ENCODE results near the gene ZP4. TPM values are rescaled to one million over a fixed set of nuclear protein-coding genes. Genes with fewer than 3 reads are reported as not detected.

ZP4 gene
- total RNA-seq, 1 experiment from 2014 or later, result not detected

GRCh38 chr1:237890416-237890815 is 306 bp downstream of the ZP4 start:
- Histone ChIP-seq H3K4me3 (no peak overlapping the region), H3K27me3 (no peaks in the 10 kb centered on the region), H3K9me3 (no peaks in the 10 kb centered on the region), H3K36me3 (no peaks in the 10 kb centered on the region)
- no peak for DNase-seq

DNA sequence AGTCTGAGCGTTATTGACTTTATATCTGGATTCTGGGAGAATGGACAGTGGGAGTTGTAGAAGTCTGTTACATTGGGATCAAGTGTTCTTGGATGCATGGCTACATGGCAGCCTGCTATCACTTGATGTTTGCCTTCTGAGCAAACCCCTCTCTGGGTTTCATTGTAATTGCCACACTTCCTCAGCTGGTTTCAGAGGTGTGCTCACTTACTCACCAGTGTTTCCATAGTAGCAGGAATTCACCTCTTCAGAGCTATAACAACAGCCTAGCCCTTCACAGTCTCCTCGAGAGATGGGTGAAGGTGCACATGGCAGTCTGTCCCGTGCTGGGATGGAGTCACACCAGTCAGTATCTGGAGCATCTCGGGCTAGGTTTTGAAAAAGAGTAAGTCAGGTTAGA is 2.6 kb downstream of the ZP4 start:
- no peak for DNase-seq

DNA sequence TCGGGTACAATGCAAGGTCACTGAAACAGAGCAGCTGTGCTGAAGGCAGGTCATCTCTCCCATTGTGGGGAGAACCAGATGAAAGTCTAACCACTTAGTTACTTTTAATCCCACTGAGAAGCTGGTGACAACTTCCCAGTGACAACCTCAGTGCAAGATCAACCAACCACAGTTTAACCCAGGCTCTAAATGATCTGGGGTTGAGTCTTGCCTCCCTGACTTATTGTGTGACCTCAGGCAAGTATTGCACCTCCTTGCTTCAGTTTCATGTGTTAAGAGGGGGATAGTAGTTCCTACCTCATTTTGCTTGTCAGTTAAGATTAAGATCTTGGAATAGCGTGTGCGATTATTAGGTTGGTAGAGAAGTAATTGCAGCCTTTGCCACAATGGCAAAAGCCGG is 3.2 kb downstream of the ZP4 start:
- DNase-seq, result no peak
- Histone ChIP-seq H3K4me3 (no peak overlapping the region), H3K36me3 (no peaks in the 10 kb centered on the region), H3K27me3 (no peaks in the 10 kb centered on the region), H3K9me3 (no peaks in the 10 kb centered on the region)

More for the DNA sequence above, 2.6 kb downstream of the ZP4 start:
- no peaks in the 10 kb centered on the region for H3K9me3 ChIP-seq
- no peak overlapping the region for H3K4me3 ChIP-seq
- H3K36me3 ChIP-seq, result no peaks in the 10 kb centered on the region
- no peaks in the 10 kb centered on the region for H3K27me3 ChIP-seq

DNA sequence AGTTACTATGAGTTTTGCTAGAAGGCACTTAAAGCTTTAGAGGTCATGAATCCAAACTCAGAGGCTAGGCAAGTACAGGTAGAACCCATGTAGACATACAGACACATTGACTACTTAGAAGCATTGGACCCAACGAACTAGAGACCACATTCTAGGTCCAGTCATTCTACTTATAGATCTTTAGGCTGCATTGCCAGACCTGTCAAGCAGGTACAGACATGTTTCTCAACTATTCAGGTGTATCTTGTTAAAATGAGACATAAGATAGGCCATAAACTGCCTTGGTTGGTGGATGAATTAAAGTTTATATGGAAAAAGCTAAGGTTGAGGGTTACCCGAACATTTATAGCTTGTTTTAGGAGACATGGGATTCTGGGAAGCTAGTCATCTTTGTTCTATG is 6.5 kb downstream of the ZP4 start:
- H3K9me3 ChIP-seq, result no peaks in the 10 kb centered on the region
- no peaks in the 10 kb centered on the region for H3K27me3 ChIP-seq
- H3K4me3 ChIP-seq, result no peak overlapping the region
- no peaks in the 10 kb centered on the region for H3K36me3 ChIP-seq
- DNase-seq, result no peak

GRCh38 chr1:237879195-237879594 is 11.5 kb downstream of the ZP4 start:
- Histone ChIP-seq H3K27me3 (no peaks in the 10 kb centered on the region), H3K4me3 (no peak overlapping the region), H3K9me3 (no peaks in the 10 kb centered on the region), H3K36me3 (no peaks in the 10 kb centered on the region)
- peak; percentile 24 for DNase-seq

DNA sequence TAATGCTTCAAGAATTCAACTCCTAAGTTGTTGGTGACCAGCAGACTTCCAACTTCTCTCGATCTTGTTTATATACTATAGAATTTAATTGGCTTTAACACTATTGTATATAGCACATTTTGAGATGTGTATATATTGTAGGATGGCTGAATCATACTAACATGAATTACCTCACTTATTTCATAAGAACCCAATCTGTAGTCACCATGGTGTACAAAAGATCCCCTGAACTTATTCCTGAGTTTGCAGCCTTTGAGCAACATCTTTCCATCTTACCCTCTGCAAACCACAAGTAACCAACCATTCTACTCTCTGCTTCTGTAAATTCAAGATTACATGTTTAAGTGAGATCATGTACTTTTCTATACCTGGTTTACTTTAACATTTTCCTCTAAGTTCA is 12.3 kb downstream of the ZP4 start:
- Histone ChIP-seq H3K36me3 (no peaks in the 10 kb centered on the region), H3K9me3 (no peaks in the 10 kb centered on the region), H3K27me3 (no peaks in the 10 kb centered on the region), H3K4me3 (no peak overlapping the region)
- no peak for DNase-seq

DNA sequence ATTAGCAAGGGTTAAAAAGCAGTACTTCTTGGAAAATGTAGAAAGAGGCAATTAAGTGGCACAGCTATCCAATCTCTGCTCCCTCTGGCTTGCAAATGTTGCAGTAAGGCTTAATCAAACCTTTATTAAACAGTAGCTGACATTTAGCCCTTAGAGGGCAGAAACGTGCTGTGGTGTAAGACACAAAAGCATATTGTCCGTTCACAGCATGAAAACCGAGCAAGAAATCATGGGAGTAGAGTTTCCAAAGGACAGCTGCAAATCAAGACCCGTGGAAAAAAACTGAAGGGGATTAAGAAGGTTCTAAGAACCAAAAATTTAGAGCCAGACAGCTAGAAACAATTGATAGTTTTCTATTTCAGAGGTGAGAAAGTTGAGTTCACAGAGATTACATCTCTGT is 13.1 kb downstream of the ZP4 start:
- no peaks in the 10 kb centered on the region for H3K27me3 ChIP-seq
- H3K9me3 ChIP-seq, result no peaks in the 10 kb centered on the region
- H3K4me3 ChIP-seq, result no peak overlapping the region
- no peak for DNase-seq
- H3K36me3 ChIP-seq, result no peaks in the 10 kb centered on the region

- Histone ChIP-seq H3K27me3 (no peaks in the 10 kb centered on the region), H3K9me3 (no peaks in the 10 kb centered on the region), H3K4me3 (no peak overlapping the region), H3K36me3 (no peaks in the 10 kb centered on the region)
- DNase-seq, result peak; percentile 55
Measured at GRCh38 chr1:237875291-237875690, 15.4 kb downstream of the ZP4 start.

GRCh38 chr1:237873487-237874211 is 17.1 kb downstream of the ZP4 start:
- no peaks in the 10 kb centered on the region for H3K27me3 ChIP-seq
- no peak overlapping the region for H3K4me3 ChIP-seq
- H3K9me3 ChIP-seq, result no peaks in the 10 kb centered on the region
- peak; percentile 87 for DNase-seq
- no peaks in the 10 kb centered on the region for H3K36me3 ChIP-seq

DNA sequence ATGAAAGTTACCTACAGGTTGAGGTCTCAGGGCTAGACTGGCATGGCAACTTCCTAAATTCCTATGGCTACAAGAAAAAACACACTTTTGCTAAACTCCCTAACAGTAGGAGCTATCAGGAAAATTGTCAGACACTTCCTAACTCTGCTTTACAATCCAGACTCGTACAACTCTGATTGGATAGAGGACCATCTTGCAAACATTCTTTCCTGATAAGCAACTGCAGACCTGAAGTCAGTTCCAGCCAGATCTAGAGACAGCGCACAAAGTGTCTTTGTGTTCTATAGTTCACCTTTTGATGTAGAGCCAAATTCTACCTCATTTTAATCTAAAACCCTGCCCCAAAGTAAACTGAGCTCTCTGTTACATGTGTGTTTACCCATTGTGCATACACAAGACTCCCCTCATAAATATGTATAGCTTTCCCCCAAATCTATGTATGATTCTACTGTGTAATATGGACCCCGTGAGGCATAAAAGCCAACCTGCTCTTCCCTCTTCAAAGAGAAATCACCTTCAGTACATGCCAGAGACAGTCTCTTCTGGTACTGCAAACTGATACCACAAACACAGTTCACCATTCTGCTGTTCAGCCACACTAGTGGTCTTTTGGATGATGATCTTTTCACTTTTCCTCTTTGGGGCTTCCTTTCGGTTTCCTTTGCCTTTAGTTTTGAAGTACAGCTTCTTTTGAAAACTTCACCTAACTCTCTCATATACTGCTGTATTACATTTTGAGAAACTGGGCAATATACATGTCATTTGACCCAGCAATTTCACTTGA is 21.7 kb downstream of the ZP4 start:
- H3K4me3 ChIP-seq, result no peak overlapping the region
- H3K9me3 ChIP-seq, result no peaks in the 10 kb centered on the region
- no peaks in the 10 kb centered on the region for H3K27me3 ChIP-seq
- no peaks in the 10 kb centered on the region for H3K36me3 ChIP-seq
- no peak for DNase-seq

DNA sequence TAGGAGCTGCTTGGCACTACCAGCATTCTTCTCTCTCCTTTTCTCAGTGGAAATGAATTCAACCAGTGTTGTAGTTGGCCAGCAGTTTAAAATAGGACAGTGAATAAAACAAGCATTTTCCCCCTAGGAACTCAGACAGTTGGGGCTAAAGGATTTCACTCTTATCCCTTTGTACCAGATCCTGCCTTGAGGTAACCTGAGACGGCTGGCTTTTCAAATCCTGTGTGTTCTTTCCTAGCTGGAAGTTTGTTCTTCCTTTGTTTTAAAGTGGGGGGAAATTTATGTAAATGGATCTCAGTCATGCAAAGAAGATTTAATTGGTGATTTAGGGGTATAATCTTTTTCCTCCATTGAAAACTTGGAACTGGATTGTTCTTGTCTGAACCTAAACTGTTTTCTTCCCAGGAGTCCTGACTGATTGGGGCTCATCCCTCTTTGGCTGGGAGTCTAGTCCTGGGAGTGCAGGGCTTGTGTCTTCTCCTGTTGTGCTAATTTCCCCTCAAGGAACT is 23.3 kb downstream of the ZP4 start:
- H3K9me3 ChIP-seq, result no peaks in the 10 kb centered on the region
- H3K4me3 ChIP-seq, result no peak overlapping the region
- H3K27me3 ChIP-seq, result no peaks in the 10 kb centered on the region
- H3K36me3 ChIP-seq, result no peaks in the 10 kb centered on the region
- DNase-seq, result no peak

- no peaks in the 10 kb centered on the region for H3K9me3 ChIP-seq
- peak overlapping the region; percentile 24; the same call in 1 of the 2 replicates for H3K4me3 ChIP-seq
- DNase-seq, result peak; percentile 50
- no peaks in the 10 kb centered on the region for H3K27me3 ChIP-seq
- H3K36me3 ChIP-seq, result no peaks in the 10 kb centered on the region
Measured at GRCh38 chr1:237864338-237865244, 26.1 kb downstream of the ZP4 start.

GRCh38 chr1:237863234-237863633 is 27.5 kb downstream of the ZP4 start:
- DNase-seq, result no peak
- H3K9me3 ChIP-seq, result no peaks in the 10 kb centered on the region
- H3K36me3 ChIP-seq, result no peaks in the 10 kb centered on the region
- no peak overlapping the region for H3K4me3 ChIP-seq
- H3K27me3 ChIP-seq, result no peaks in the 10 kb centered on the region

DNA sequence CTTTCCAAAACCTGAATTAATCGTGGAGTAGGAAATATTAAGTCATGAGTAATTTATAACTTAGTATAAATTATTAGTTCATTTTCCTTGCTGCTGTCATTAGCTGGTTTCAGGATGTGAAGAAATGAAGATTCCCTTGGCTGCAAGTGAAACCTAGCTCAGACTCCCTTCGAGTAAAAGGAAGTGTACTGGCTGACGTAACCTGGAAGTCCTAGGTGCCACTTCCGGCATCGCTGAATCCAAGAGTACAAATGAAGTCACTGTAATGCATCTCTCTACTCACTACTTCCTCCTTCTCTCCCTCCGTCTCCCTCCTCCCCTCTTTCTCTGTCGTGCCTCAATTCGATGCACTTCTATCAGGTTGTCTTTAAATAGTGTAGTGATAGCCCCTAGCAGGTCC is 28.8 kb downstream of the ZP4 start:
- Histone ChIP-seq H3K9me3 (no peaks in the 10 kb centered on the region), H3K4me3 (no peak overlapping the region), H3K36me3 (no peaks in the 10 kb centered on the region), H3K27me3 (no peaks in the 10 kb centered on the region)
- DNase-seq, result no peak

GRCh38 chr1:237858992-237859391 is 31.7 kb downstream of the ZP4 start:
- no peaks in the 10 kb centered on the region for H3K36me3 ChIP-seq
- no peak for DNase-seq
- H3K27me3 ChIP-seq, result no peaks in the 10 kb centered on the region
- H3K9me3 ChIP-seq, result no peaks in the 10 kb centered on the region
- no peak overlapping the region for H3K4me3 ChIP-seq

DNA sequence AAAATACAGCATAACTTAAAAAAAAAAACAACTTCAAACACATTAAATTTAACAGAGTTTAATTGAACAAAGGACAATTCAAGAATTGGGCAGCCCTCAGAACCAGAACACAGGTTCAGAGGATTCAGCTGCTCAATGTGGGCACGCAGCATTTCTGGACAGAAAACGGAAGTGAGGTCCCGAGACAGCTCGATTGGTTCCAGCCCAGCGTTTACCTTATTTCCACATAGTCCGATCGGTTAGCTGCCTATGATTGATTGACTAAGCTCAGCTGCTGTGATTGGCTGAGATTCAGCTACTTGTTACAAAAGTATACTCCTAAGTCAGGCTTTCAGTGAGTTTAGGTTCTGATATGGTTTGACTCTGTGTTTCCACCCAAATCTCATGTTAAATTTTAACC is 33.3 kb downstream of the ZP4 start:
- Histone ChIP-seq H3K9me3 (no peaks in the 10 kb centered on the region), H3K4me3 (no peak overlapping the region), H3K36me3 (no peaks in the 10 kb centered on the region), H3K27me3 (no peaks in the 10 kb centered on the region)
- DNase-seq, result no peak

GRCh38 chr1:237852342-237852741 is 38.4 kb downstream of the ZP4 start:
- no peaks in the 10 kb centered on the region for H3K36me3 ChIP-seq
- H3K9me3 ChIP-seq, result no peaks in the 10 kb centered on the region
- no peak overlapping the region for H3K4me3 ChIP-seq
- DNase-seq, result no peak
- no peaks in the 10 kb centered on the region; the same call in 1 of the 2 replicates for H3K27me3 ChIP-seq

Measured in MG63 (cell line).